Type B pancreatic cell (in vitro differentiated cells): ENCODE results near the gene KMT2E. TPM values are rescaled to one million over a fixed set of nuclear protein-coding genes. Genes with fewer than 3 reads are reported as not detected.
A peak's percentile ranks its signal among the peaks of the same experiment; 100 is the strongest.

Experiments
- DNase-seq: peaks from one replicate; pipeline ENCODE4 v3.0.0; 2021; ENCODE audit warnings: mixed read lengths; ENCODE audit not compliant: unreplicated experiment; ENCODE audit errors: extremely low spot score
- H3K27ac Mint-ChIP-seq: 2 replicates; pipeline ENCODE4 v1.8.0; 2021; ENCODE audit warnings: mild to moderate bottlenecking, mixed read lengths
- H3K27me3 Mint-ChIP-seq: 2 replicates; pipeline ENCODE4 v1.8.0; 2021; ENCODE audit warnings: mixed read lengths
- H3K36me3 Mint-ChIP-seq: 2 replicates; pipeline ENCODE4 v1.8.0; 2021; ENCODE audit warnings: mixed read lengths
- H3K4me1 Mint-ChIP-seq: one replicate; pipeline ENCODE4 v1.8.0; 2021; ENCODE audit warnings: mixed read lengths; ENCODE audit not compliant: unreplicated experiment
- H3K4me3 Mint-ChIP-seq: 2 replicates; pipeline ENCODE4 v1.8.0; 2021; ENCODE audit warnings: mild to moderate bottlenecking, mixed read lengths
- H3K9me3 Mint-ChIP-seq: 2 replicates; pipeline ENCODE4 v1.8.0; 2021; ENCODE audit warnings: mixed read lengths
- total RNA-seq: library from RNA; stranded (reverse); gene quantifications from 2 replicates; pipeline ENCODE4 v1.2.1, GENCODE V29; 2021; ENCODE audit warnings: low replicate concordance
- TF ChIP-seq, protein P1 (sequence below): fragments of 200-600 bp; sonication (generic); conservative IDR thresholded peaks from 2 replicates; pipeline ENCODE4 v1.5.0; 2021; ENCODE audit warnings: antibody characterized with exemption, mild to moderate bottlenecking

The KMT2E gene
- total RNA-seq, 1 donor from 2014 or later = 75.6 TPM

DNA sequence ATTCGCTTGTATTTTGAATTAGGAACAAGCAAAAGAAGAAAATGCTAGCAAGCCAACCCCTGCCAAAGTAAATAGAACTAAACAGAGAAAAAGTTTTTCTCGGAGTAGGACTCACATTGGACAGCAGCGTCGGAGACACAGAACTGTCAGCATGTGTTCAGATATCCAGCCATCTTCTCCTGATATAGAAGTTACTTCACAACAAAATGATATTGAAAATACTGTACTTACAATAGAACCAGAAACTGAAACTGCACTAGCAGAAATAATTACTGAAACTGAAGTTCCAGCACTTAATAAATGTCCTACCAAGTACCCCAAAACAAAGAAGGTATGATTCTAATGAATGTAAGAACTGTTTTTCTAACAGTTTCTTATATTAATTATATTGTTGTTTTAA lies 87.9 kb downstream of the KMT2E start:
- H3K27ac Mint-ChIP-seq = no peak overlapping the region
- H3K36me3 Mint-ChIP-seq = peaks cover 27% of the 10 kb centered on the region
- H3K4me3 Mint-ChIP-seq = no peak overlapping the region
- H3K4me1 Mint-ChIP-seq = peaks cover 4% of the 10 kb centered on the region
- no peak for DNase-seq
- H3K27me3 Mint-ChIP-seq = no peaks in the 10 kb centered on the region
- TF ChIP-seq, protein P1, sequence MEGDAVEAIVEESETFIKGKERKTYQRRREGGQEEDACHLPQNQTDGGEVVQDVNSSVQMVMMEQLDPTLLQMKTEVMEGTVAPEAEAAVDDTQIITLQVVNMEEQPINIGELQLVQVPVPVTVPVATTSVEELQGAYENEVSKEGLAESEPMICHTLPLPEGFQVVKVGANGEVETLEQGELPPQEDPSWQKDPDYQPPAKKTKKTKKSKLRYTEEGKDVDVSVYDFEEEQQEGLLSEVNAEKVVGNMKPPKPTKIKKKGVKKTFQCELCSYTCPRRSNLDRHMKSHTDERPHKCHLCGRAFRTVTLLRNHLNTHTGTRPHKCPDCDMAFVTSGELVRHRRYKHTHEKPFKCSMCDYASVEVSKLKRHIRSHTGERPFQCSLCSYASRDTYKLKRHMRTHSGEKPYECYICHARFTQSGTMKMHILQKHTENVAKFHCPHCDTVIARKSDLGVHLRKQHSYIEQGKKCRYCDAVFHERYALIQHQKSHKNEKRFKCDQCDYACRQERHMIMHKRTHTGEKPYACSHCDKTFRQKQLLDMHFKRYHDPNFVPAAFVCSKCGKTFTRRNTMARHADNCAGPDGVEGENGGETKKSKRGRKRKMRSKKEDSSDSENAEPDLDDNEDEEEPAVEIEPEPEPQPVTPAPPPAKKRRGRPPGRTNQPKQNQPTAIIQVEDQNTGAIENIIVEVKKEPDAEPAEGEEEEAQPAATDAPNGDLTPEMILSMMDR = no peak
- H3K9me3 Mint-ChIP-seq = no peaks in the 10 kb centered on the region

DNA sequence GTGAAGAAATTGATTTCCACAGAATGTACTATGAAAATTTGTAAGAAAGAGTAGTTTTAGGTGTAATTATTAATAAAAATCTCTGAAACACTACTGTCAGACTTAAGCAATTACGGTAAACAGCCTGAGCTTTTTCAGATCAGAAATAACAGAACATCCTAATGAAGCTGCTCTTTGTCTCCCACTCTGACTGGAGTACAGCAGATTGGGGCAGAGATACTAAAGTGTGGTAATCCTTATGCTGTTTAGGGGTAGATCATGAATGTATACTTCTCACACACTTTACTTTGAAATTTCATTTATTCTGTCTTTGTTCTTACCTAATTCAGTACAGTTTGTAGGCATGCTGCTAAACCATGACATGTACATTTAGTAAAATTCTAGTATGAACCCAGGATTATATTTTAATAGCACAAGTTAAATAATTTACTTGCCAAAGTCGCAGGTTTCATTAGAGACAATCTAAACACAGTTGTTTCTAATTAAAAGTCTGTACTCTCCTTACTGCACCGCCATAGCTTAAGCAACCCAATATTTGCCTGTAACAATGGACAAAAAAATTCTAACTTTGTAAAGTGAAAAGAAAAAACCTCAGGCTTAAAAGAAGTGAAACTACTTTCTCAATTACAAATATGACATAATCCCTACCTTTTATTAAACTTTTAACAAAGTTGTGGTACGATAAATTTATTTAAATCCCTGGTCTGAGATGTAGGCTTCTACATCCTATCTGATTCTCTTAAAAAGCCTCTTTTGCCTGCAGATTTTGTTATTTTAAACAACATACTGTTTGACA lies 88.8 kb downstream of the KMT2E start:
- peaks cover 1% of the 10 kb centered on the region for H3K4me1 Mint-ChIP-seq
- H3K27me3 Mint-ChIP-seq = no peaks in the 10 kb centered on the region
- TF ChIP-seq, protein P1 = no peak
- no peak for DNase-seq
- no peak overlapping the region for H3K4me3 Mint-ChIP-seq
- peaks cover 24% of the 10 kb centered on the region for H3K36me3 Mint-ChIP-seq
- H3K27ac Mint-ChIP-seq = peak overlapping the region; percentile 35
- H3K9me3 Mint-ChIP-seq = no peaks in the 10 kb centered on the region

DNA sequence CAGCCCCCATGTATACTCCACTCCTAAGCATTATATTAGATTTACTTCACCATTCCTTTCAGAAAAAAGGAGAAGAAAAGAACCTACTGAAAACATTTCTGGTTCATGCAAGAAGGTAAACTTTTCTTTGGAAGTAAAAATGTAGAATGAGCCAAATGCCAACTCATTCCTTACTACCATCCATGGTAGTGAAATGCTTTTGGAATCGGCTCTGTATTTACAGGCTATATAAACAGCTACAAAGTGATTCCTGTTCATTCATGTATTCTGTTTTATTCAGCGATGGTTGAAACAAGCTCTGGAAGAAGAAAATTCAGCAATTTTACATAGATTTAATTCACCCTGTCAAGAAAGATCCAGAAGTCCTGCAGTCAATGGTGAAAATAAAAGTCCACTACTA lies 91.6 kb downstream of the KMT2E start:
- no peak overlapping the region for H3K27ac Mint-ChIP-seq
- no peaks in the 10 kb centered on the region for H3K27me3 Mint-ChIP-seq
- H3K36me3 Mint-ChIP-seq = peaks cover 28% of the 10 kb centered on the region
- TF ChIP-seq, protein P1 = no peak
- DNase-seq = no peak
- no peaks in the 10 kb centered on the region for H3K9me3 Mint-ChIP-seq
- no peak overlapping the region for H3K4me3 Mint-ChIP-seq
- no peaks in the 10 kb centered on the region for H3K4me1 Mint-ChIP-seq

DNA sequence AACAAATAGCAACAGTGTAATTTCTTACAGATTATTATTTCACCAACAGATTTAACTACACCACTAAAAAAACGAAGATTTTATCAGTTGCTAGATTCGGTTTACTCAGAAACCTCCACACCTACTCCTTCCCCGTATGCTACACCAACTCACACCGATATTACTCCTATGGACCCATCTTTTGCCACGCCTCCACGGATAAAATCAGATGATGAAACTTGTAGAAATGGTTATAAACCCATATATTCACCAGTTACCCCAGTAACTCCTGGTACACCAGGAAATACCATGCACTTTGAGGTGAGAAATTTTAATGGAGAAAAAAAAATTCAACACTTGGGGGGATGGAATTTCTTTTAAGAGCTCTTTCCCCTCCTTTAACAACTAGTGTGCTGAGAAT lies 92.5 kb downstream of the KMT2E start:
- H3K9me3 Mint-ChIP-seq = no peaks in the 10 kb centered on the region
- peaks cover 31% of the 10 kb centered on the region for H3K36me3 Mint-ChIP-seq
- no peak overlapping the region for H3K27ac Mint-ChIP-seq
- no peak overlapping the region for H3K4me3 Mint-ChIP-seq
- no peaks in the 10 kb centered on the region for H3K4me1 Mint-ChIP-seq
- TF ChIP-seq, protein P1 = no peak
- no peak for DNase-seq
- no peaks in the 10 kb centered on the region for H3K27me3 Mint-ChIP-seq

DNA sequence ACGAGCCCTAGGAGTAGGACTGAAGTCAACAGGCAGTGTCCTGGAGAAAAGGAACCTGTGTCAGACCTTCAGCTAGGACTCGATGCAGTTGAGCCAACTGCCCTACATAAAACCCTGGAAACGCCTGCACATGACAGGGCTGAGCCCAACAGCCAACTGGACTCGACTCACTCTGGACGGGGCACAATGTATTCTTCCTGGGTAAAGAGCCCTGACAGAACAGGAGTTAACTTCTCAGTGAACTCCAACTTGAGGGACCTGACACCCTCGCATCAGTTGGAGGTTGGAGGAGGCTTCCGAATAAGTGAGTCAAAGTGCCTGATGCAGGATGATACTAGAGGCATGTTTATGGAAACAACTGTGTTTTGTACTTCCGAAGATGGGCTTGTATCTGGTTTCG lies 93.5 kb downstream of the KMT2E start:
- TF ChIP-seq, protein P1 = no peak
- Mint-ChIP-seq H3K9me3 (no peaks in the 10 kb centered on the region), H3K4me3 (no peak overlapping the region), H3K36me3 (peaks cover 39% of the 10 kb centered on the region), H3K27me3 (no peaks in the 10 kb centered on the region), H3K27ac (no peak overlapping the region), H3K4me1 (peaks cover 4% of the 10 kb centered on the region)
- no peak for DNase-seq
